K562 treated with DMSO at 1 percent for 12 hours (cell line): Measurements from ENCODE around the gene NOC3L. TPM values are rescaled to one million over a fixed set of nuclear protein-coding genes. Genes with fewer than 3 reads are reported as not detected.

Experiments
- total RNA-seq: library from RNA; unstranded; fragments of 300-600 nt; gene quantifications from 2 replicates; pipeline ENCODE4 v1.2.3, GENCODE V29; 2022; ENCODE audit not compliant: insufficient read depth

The NOC3L gene, protein sequence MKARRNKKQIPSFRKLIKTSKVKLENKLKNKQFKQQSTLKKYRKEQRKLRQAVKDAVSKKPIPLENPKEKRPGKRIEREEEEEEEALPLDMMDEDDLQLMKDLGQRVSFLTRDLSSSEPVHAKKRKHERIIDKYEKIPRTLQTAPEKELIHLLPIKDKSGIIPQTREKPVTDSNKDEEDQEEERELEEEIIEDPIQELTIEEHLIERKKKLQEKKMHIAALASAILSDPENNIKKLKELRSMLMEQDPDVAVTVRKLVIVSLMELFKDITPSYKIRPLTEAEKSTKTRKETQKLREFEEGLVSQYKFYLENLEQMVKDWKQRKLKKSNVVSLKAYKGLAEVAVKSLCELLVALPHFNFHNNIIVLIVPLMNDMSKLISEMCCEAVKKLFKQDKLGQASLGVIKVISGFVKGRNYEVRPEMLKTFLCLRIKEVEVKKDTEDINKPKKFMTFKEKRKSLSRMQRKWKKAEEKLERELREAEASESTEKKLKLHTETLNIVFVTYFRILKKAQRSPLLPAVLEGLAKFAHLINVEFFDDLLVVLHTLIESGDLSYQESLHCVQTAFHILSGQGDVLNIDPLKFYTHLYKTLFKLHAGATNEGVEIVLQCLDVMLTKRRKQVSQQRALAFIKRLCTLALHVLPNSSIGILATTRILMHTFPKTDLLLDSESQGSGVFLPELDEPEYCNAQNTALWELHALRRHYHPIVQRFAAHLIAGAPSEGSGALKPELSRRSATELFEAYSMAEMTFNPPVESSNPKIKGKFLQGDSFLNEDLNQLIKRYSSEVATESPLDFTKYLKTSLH
- total RNA-seq: 2.3 and 6.8 TPM in 2 replicates

DNA sequence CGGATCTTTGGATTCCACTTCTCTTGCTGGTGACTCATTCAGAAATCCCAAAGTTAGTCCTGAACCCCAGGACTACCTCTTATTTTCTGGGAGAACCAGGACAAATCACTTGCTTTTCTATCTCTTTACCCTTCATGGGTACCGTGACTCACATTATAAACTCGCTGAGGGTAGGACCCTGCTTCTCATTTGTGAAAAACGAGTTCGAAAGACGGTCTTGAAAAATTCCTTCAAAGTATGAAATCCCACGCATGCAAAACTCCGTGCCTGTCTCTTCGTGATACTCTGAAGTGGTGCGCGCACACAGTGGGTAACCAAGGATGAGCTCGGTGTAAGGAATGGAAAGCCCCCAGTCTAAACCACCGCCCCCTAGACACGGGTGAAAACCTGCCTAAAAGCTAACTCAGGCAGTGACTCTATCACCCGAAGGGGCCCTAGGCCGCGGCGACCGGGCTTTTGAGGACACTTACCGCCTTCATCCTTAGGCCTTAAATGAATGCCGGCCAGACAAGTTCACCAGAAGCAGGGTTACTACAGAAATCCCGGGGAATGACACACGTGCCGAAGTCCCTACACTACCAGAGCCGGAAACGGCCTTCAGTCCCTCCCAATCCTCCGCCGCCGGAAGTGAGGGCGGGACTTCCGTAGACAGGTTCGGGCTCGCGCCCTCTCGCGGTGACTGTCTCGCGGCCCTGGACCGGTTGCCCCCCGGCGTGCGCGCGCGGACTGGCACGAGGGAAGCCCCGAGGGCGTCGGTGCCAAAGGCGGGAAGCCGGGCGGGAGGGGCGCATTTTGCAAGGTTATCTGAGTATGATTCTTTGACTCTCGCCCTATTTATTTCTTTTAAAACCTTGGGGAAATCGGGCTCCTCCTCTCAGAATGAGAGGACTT is at the start of gene NOC3L:
Gene NOC3L, minus strand, starts transcription at position 580 of the 891 bp plus-strand sequence. Its CDS starts 101 bp downstream, at position 479.

DNA sequence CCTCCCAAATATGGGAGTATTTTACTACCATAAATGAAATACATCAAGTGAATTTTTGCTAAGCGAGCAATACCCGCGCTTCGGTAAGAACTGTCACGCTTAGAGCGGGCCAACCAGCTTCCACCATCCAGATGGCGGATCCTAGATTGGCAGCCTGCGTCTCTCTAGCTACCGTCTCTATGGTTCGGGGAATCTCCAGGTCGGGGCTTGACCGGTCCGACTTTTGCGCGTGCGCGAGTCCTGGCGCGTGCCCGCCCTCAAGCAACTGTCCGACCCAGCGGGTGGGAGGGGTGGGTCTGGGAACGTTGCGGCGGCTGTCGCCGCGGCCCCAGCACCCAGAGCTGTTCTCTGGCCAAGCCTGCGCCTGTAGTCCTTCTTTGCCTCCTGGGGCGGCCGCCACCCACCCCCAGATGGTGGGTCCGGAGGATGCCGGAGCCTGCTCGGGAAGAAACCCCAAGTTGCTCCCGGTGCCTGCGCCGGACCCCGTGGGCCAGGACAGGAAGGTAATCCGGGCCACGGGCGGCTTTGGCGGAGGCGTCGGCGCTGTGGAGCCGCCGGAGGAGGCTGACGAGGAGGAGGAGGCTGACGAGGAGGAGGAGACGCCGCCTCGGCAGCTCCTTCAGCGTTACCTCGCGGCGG is 39.6 kb upstream of the NOC3L start, which contains the start of gene TBC1D12:
Gene TBC1D12, plus strand, starts transcription at position 338 of the 639 bp plus-strand sequence. Its CDS starts 73 bp downstream, at position 411.

Other genes starting within 250 kb of the NOC3L start
- 4.2 and 6.5 TPM in 2 replicates for gene TBC1D12, start 39.6 kb upstream of the NOC3L start, total RNA-seq
- 3.2 and 41.5 TPM in 2 replicates for gene HELLS, start 182.8 kb upstream of the NOC3L start, total RNA-seq